ENCODE measurements around the gene OVCA2. TPM values are rescaled to one million over a fixed set of nuclear protein-coding genes. Genes with fewer than 3 reads are reported as not detected.

The OVCA2 gene
- total RNA-seq, 1 experiment from 2014 or later: 27.3 TPM

GRCh38 chr17:2025622-2026309, 16.1 kb upstream of the OVCA2 start:
- Histone ChIP-seq H3K9me2 (ENCODE audit: insufficient read depth) (no peaks in the 10 kb centered on the region), H3K27me3 (ENCODE audit: insufficient read depth, low read length) (no peaks in the 10 kb centered on the region), H3K9me3 (ENCODE audit: control insufficient read depth in 1 of 2, insufficient read depth in 1 of 2, low read depth in 1 of 2, low read length in 2 of 2) (no peaks in the 10 kb centered on the region), H3K4me2 (ENCODE audit: low read length) (peak overlapping the region; percentile 92), H3K27ac (ENCODE audit: low read depth, low read length) (peak overlapping the region; percentile 16; the same call in 1 of the 2 replicates), H4K20me1 (ENCODE audit: insufficient read depth) (no peaks in the 10 kb centered on the region), H3K36me3 (ENCODE audit: control insufficient read depth in 1 of 2, insufficient read depth in 2 of 2, low read length in 2 of 2) (no peaks in the 10 kb centered on the region), H2AFZ (ENCODE audit: low read depth, low read length, poor library complexity, severe bottlenecking) (peak overlapping the region; percentile 38), H3K9ac (ENCODE audit: low read length) (peak overlapping the region; percentile 63), H3K4me1 (ENCODE audit: control insufficient read depth in 1 of 2, insufficient read depth in 2 of 2, low read length in 2 of 2) (peaks cover 11 to 32% of the 10 kb centered on the region in 2 experiments; a peak in 3 of 4 replicates), H3K4me3 (replicated peaks in 1 of 2; ENCODE audit: low read depth in 1 of 2, low read length in 2 of 2) (peak overlapping the region; percentile 58 to 63), H3K79me2 (ENCODE audit: insufficient read depth, low read length) (peaks cover 1% of the 10 kb centered on the region; the same call in 1 of the 2 replicates)
- CTCF ChIA-PET: interaction anchor here (0.6 to 3.9 kb wide), 13 partner anchors 17 to 452 kb away, joined by 3 to 76 read pairs (median 4); partner anchors contain the start of gene RILP
- no peak for DNase-seq (ENCODE audit: low read depth, low spot score)
- no TSS peak for BruUV-seq (replicated peaks)
- no peak for TF ChIP-seq ATF3 (IDR thresholded peaks at IDR 0.05)
- TF ChIP-seq ELF1 (IDR thresholded peaks at IDR 0.05; ENCODE audit: borderline replicate concordance, low read depth): no peak
- TF ChIP-seq TCF7L2 (IDR thresholded peaks at IDR 0.05; ENCODE audit: borderline replicate concordance, extremely low read depth, insufficient read depth, insufficient read length): peak; percentile 77
- TF ChIP-seq FOSL1 (IDR thresholded peaks at IDR 0.05; ENCODE audit: low read depth): no peak
- TF ChIP-seq JUND (IDR thresholded peaks at IDR 0.05): no peak
- TF ChIP-seq RAD21 (IDR thresholded peaks at IDR 0.05; ENCODE audit: low read depth): peak; percentile 83
- no peak for TF ChIP-seq POLR2AphosphoS5 (IDR thresholded peaks at IDR 0.05; ENCODE audit: low read depth, low read length)
- TF ChIP-seq CTCF (IDR thresholded peaks at IDR 0.05 in 2 of 3, conservative IDR thresholded peaks at IDR 0.05 in 1 of 3; ENCODE audit: borderline replicate concordance in 1 of 3, insufficient read depth in 1 of 3, low read depth in 2 of 3, low read length in 2 of 3): peak; percentile 66 to 74 (median 69)
- no peak for TF ChIP-seq EGR1 (IDR thresholded peaks at IDR 0.05; ENCODE audit: low read depth)
- no peak for TF ChIP-seq EZH2 (IDR thresholded peaks at IDR 0.05)
- no peak for TF ChIP-seq EZH2phosphoT487 (IDR thresholded peaks at IDR 0.05; ENCODE audit: borderline replicate concordance)
- TF ChIP-seq YY1 (IDR thresholded peaks at IDR 0.05; ENCODE audit: extremely low read depth, insufficient replicate concordance, low read depth, low read length): no peak
- no peak for TF ChIP-seq SIN3A (IDR thresholded peaks at IDR 0.05; ENCODE audit: low read depth)
- TF ChIP-seq SP1 (IDR thresholded peaks at IDR 0.05; ENCODE audit: low read depth): no peak
- no peak for TF ChIP-seq POLR2A (IDR thresholded peaks at IDR 0.05; ENCODE audit: borderline replicate concordance, extremely low read depth, insufficient read depth, insufficient read length)
- intact Hi-C loops (cut with micrococcal nuclease): loop anchor here (1.0 kb wide), 1 partner anchor 117 kb away; no protein-coding TSS in a partner anchor
- peak; percentile 32 for ATAC-seq
- POLR2A ChIA-PET: interaction anchor here (0.7 to 1.5 kb wide), 2 partner anchors 98 to 117 kb away, joined by 5 to 6 read pairs; no protein-coding TSS in a partner anchor
- RAD21 ChIA-PET (ENCODE audit: low non-redundant PET in 1 of 2, low total read pairs in 2 of 2, uncharacterized antibody in 2 of 2, unreplicated experiment in 2 of 2): interaction anchor here (0.6 to 2.7 kb wide), 4 partner anchors 102 to 117 kb away, joined by 3 to 16 read pairs (median 8); no protein-coding TSS in a partner anchor

Measured in HCT116 (cell line).